Nucleus accumbens (tissue), 56 donors: ENCODE data around the gene CDX1.
"Not testable (repeated sequence)": the region's sequence is repeated elsewhere in the genome, so short reads cannot be mapped to it uniquely, and the experiment has no call there.

Source experiments
- DNase-seq, 56 donors: peaks; one replicate each; lab custom pipeline; 2025; lab: John Stamatoyannopoulos, UW

The CDX1 gene

GRCh38 chr5:150221471-150221870 is 54.9 kb downstream of the CDX1 start:
- no peak for DNase-seq

GRCh38 chr5:150222906-150223305 is 56.3 kb downstream of the CDX1 start:
- no peak for DNase-seq

GRCh38 chr5:150223474-150223873 is 56.9 kb downstream of the CDX1 start:
- no peak for DNase-seq

GRCh38 chr5:150224483-150225027 is 58.0 kb downstream of the CDX1 start:
- DNase-seq = no peak

- DNase-seq = no peak
Measured at GRCh38 chr5:150227036-150227435, 60.5 kb downstream of the CDX1 start.

GRCh38 chr5:150227606-150228273 is 61.2 kb downstream of the CDX1 start:
- DNase-seq = no peak

- no peak for DNase-seq
Measured at GRCh38 chr5:150229571-150229970, 63.0 kb downstream of the CDX1 start.

- DNase-seq = peak in 17 of 56 donors; percentile 5 to 43 (median 18)
Measured at GRCh38 chr5:150230842-150231241, 64.3 kb downstream of the CDX1 start.

GRCh38 chr5:150233706-150234105 is 67.1 kb downstream of the CDX1 start:
- DNase-seq = not testable (repeated sequence)
